HG02588 (cell line): ENCODE measurements around the gene ZFAND4.
A peak's percentile ranks its signal among the peaks of the same experiment; 100 is the strongest.
"Not testable (repeated sequence)": the region's sequence is repeated elsewhere in the genome, so short reads cannot be mapped to it uniquely, and the experiment has no call there.

Experiments
- ATAC-seq: cut with Tn5 transposase; IDR thresholded peaks from one replicate; pipeline ENCODE4 v1.9.1; 2021; ENCODE audit warnings: mild to moderate bottlenecking, moderate library complexity; ENCODE audit not compliant: unreplicated experiment

ZFAND4 gene

DNA sequence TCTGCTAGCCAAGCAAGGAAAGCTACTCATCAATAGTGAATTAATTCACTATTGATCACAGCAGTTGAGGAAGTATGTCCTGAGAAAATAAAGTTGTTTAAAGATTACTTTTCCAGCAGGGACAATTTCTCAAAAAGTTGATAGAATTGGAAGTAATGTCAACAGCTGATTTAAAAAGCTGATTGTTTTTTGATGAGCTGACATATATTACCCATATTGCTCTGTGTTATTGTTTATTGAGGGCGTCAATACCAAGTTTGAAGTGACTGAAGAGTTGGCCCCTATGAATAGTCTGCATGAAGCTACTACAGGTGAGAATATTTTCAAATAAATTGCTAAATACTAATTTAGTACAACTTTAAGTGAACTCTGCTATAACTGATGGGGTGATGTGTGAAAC, 28.0 kb downstream of the ZFAND4 start:
- ATAC-seq = no peak

DNA sequence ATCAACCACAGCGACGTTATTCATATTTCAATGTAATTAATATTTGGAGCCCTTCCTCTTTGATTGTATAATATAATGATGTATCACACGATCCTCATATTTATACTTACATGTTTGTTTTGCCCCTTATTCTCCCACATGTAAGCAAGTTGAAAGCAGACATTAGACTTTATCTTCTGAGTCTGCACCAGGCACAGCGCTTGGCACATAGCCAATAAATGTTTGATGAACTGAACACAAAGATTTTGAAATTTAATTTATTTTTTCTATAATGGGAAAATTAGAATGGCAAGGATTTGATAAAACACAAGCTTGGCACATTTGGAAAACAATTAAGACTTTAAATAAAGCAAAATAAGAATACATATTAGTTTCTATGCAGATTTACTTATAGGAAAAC, 31.6 kb downstream of the ZFAND4 start:
- ATAC-seq = no peak

DNA sequence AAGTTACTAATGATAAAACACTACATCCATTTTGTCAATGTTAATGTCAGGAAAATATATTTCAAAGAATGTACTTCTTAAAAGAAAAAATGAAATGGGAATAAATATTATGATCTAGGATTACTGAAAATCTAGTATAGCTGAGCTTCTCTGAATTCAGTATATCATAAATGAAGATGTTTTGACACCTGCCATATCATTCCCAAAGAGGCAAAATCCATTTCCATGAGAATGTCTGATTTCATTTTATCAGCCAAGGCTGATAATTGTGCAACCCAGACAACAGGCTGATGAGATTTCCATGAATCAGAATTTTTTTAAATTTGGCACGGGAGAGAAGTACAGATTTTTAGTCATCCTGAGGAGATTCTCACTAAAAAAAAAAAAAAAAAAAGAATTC, 32.5 kb downstream of the ZFAND4 start:
- no peak for ATAC-seq

DNA sequence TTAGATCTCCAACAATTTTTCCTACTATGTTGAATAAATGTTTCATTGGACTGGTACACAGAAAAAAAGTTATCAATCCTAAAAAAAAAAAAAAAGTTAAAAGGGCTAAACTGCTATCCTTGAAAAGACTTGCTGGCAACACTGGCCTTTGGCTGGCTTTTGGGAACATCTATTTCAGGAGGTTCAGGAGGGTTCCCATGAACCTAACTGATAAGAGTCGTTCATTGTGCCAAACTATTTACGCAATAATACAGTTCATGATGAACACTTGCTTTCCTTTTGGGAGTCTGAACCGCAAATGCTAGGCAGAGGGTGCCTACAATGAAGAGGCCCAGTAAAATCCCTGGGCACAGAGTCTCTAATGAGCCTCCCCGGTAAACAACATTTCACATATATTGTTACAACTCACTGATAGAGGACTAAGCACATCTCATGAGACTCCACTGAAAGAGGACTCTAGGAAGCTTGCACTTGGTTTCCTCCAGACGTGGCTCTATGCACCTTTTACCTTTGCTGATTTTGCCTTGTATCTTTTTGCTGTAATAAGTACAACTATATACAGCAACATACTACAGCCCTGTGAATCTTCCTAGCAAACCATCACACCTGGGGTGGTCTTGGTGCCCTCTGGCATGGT, 45.0 kb downstream of the ZFAND4 start:
- ATAC-seq = no peak

DNA sequence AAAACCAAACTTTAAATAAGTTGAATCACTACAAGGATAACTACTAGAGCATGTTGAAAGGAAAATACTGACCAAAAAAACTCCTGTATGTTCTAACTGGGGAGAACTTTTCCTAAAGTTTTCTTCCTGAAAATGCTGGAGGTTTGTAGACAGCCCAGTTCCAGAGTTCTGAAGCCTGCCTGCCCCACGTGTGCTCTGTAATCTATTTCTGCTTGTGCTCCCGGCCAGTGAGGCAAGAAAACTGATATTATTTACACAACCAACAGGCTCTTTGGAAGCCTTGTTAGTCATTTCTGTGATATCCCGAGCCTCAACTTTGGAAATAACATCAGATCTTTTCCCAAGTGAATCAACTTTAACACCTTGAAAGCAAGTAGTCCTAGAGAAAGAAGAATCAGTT, 46.7 kb downstream of the ZFAND4 start:
- ATAC-seq = no peak

DNA sequence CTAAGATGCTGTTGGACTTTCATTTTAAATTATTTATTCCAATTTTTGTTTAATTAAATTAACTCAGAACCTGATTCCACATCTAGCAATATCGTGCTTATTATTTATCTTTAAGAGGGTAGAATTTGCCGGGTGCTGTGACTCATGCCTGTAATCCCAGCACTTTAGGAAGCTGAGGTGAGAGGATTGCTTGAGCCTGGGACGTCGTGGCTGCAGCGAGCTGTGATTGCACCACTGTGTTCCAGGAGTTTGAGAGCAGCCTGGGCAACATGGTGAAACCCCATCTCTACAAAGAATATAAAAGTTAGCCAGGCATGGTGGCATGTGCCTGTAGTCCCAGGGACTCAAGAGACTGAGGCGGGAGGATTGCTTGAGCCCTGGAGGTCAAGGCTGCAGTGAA, 47.8 kb downstream of the ZFAND4 start:
- no peak for ATAC-seq

DNA sequence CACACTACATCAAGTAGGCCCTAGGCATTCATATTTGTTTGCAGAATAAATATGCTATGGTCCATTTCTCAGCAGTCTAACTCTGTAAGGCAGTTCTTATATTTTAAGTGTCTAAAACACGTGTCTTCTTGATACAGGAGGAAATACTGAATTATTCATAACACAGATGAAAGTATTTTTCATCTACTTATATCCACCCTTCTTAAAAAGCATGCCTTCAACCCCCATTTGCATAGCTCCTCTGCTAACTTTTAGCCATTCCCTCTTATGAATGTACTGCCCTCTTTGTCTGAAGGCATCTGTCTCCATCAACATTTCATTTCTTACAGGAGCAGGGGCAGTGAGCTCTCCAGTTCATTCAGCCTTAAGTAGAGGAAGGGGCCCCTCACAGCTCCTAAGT, 57.7 kb downstream of the ZFAND4 start:
- ATAC-seq = no peak

DNA sequence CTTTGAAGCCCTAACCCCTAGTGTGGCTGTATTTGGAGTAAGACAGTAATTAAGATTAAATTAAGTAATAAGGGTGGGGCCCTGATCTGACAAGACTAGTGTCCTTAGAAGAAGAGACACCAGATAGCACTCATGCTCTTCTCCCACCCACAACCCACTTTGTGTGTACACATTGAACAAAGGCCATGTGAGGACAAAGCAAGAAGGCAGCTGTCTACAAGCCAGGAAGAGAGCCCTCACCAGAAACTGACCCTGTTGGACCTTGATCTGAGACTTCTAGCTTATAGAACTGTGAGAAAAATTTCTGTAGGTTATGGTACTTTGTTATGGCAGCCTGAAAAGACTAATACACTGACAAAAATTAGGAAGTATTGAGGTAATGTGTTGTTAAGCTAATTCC, 59.8 kb downstream of the ZFAND4 start:
- ATAC-seq = no peak

DNA sequence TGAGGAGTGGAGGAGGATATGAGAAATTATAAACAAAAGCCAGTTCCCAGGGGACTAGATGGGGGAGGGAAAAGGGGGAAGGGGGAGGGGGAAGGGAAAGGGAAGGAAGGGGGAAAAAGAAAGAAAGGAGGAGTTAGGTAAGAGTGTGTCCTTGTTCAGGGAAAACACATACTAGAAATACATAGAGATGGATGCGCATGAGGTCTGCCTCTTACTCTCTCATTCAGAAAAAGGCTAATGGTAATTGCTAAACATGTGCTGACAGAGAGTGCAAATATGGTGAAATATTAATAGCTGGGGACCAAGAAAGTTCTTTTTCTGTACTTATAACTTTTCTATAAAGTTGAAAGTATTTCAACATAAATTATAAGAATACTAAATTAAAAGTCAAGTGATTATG, 64.5 kb downstream of the ZFAND4 start:
- ATAC-seq = no peak

DNA sequence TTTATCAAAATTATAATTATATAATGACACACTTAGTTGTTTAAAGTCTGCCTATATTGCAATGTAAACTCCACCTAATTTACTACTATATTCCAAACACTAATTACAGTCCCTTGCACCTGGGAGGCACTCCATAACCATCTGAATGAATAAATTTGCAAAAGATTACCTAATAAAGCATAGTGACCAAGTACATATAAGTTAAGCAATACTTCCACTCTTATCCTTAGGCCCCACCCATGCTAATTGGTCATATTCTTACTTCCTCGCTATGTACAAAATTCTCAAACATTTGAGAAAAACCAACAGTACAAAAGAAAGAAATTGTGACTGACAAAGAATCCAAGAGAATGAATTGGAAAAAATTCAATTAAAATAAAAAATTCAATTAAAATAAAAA, 65.3 kb downstream of the ZFAND4 start:
- ATAC-seq = no peak

DNA sequence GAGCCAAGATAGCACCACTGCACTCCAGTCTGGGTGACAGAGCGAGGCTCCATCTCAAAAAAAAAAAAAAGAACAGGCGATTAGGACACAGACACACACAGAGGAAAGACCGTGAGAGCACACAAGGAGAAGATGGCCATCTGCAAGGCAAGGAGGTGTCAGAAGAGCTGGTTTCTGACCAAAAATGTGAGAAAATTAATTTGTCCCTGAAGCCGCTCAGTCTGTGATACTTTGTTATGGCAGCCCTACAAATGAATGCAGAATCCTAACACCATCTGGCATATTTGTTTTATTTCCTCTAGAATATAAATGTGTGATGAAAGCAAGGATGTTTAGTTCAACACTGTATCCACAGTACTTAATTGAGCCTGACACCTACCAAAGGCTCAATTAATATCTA, 69.7 kb downstream of the ZFAND4 start:
- ATAC-seq = no peak

DNA sequence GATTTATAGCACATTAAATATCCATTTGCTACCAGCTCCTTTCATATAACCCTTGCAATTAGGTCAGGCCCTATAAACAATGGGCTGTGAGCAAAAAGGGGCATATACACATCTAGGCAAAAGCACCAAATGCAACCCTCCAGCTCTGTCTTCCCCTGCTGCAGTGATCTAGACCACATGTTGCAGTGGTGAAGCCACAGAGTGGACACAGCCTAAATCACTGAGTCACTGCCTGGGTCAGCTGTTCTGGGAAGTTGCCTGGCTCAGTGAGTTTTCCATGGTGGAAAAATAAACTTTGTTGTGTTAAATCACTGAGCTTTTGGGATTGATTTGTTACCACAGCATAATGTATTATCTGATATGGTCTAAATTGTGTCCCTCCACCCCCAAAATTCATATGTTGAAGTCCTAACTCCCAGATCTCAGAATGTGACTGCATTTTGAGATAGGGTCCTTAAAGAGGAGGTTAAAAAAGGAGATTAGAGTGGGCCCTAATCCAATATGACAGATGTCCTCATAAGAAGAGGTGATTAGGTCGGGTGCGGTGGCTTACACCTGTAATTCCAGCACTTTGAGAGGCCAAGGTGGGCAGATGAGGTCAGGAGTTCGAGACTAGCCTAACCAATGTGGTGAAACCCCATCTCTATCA, 70.4 kb downstream of the ZFAND4 start:
- no peak for ATAC-seq

DNA sequence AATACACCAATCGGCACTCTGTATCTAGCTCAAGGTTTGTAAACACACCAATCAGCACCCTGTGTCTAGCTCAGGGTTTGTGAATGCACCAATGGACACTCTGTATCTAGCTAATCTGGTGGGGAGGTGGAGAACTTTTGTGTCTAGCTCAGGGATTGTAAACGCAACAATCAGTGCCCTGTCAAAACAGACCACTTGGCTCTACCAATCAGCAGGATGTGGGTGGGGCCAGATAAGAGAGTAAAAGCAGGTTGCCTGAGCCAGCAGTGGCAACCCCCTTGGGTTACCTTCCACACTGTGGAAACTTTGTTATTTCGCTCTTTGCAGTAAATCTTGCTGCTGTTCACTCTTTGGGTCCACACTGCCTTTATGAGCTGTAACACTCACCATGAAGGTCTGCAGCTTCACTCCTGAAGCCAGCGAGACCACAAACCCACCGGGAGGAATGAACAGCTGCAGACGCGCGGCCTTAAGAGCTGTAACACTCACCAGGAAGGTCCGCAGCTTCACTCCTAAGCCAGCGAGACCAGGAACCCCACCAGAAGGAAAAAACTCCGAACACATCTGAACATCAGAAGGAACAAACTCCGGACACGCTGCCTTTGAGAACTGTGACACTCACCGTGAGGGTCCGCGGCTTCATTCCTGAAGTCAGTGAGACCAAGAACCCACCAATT, 71.2 kb downstream of the ZFAND4 start:
- ATAC-seq = not testable (repeated sequence)

DNA sequence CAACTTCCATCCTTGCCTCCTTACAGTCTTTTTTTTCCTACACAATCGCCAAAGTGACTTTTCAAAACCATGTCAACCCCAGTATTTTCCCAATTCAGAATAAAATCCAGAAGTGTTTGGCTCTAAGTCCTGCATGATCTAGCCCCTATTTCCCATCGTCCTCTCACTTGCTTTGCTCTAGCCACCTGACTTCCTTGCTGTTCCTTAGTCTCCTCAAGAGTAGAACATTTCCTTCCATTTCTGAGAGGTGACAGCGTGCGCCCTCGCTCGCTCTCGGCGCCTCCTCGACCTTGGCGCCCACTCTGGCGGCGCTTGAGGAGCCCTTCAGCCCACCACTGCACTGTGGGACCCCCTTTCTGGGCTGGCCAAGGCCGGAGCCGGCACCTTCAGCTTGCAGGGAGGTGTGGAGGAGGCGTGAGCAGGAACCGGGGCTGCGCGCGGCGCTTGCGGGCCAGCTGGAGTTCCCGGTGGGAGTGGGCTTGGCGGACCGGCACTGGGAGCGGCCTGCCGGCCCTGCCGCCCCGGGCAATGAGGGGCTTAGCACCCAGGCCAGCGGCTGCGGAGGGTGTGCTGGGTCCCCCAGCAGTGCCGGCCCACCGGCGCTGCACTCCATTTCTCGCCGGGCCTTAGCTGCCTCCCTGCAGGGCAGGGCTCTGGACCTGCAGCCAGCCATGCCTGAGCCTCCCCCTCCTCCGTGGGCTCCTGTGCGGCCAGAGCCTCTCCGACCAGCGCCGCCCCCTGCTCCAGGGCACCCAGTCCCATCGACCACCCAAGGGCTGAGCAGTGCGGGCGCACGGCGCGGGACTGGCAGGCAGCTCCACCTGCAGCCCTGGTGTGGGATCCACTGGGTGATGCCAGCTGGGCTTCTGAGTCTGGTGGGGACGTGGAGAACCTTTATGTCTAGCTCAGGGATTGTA, 72.0 kb downstream of the ZFAND4 start:
- not testable (repeated sequence) for ATAC-seq

DNA sequence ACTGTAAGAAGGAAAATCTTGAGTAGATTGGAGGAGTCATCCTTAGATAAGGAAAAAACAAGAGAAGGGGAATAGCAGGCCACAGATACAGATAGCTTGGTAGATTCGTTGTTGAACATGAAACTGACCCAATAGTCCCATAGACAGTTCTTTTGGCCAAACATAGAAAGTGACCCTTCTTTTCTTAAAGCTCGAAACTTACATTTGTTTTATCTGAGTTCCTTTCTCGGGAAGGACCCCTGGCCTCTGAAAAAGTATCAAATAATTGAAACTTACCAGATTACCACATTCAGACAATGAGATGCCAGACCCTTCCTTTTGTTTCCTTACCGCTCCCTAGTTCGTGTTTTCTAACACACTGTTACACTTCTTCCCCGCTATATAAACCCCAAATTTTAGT, 72.9 kb downstream of the ZFAND4 start:
- ATAC-seq = no peak

DNA sequence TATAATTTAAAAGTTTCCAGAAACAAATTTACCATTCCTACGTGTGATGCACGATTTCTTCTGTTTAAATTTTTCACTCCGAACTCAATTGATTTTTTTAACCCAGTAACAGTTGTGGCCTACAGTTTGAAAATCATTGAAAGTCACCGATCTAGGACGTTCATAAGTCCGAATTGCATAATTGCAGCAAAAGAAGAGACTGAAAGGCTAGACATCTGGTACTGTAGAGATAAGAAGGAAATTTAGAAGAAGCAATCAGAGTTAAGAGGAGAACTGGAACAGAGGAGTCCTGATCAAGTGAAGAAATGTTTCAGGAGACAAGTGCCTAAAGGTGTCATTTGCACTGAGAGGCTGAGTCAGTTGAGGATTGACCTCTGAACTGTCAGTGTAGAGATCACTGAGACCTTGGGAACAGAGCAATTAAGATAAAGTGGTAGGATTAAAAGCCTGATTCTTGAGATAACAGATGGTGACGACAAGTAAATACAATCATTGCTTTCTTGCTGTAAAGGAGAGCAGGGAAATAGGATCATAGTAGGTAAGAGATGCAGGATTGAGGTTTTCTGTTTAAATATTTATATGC, 73.5 kb downstream of the ZFAND4 start:
- no peak for ATAC-seq

DNA sequence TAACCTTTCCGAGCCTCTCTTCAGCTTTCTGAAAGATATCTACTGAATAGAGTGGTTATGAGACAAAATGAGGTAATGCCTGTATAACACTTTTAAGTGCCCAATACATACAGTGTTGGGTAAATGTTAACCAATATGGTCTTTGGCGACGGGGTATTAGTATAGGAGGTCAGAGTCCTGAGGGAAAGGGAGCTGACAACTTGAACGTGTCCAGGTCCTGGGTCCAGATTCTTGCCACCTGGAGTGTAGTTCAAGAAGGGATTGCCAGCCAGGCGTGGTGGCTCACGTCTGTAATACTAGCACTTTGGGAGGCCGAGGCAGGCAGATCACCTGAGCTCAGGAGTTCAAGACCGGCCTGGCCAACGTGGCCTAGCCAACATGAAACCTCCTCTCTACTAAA, 76.0 kb downstream of the ZFAND4 start:
- no peak for ATAC-seq

DNA sequence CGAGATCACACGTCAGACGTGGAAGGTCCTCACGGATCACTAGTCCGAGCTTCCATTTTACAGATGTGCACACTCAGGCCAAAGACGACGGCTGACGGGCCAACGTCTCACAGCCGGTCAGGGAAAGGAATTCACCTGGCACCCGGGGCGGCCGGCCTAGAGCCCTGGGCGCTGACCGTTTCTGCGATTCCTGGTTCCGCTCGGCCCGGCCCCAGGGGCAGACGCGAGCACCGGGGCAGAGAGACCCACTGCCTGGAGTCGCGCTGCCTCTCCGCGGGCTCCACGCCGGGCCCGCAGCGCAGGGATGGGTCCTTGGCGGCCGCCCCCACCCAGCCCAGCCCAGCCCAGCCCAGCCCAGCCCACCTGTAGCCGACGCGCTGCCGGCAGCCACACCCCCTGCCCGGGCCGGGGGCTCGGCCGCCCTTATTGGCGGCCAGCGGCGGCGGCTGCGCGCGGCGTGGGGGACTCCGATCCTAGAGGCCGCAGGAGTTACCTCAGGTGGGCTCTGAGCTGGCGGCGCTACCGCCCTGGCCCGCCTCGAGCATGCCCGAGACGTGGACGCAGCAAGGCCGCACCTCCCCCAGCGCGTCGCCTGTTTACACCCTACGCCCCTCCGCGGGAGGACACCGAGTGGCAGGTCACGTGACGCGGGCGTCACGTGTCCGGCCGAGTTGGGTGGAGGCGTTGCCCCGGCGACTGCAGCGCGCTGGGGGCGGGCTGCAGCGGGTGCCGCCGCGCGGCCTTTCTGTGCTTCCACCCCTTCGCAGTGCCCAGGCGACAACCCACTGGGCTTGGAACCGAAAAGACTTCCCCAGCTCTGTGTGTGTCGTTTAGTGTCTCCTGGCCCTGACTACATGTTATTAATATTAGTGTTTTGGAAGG, 78.1 kb downstream of the ZFAND4 start:
- ATAC-seq = peak; percentile 92

DNA sequence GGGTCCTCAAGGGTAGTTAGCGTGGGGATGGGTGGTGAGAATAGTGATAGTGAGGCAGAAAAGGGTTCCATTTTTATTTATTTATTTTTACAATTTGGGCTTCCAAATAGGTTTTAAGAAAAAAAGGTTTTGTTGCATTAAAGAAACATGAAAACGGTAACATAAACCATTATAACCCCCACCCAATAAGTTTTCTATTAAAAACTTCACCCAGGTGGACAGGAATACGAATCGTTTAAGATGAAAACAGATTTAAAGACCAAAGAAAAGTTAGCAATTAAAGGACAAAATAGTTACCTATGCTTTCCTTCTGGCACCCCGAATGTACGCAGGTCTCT, 78.7 kb downstream of the ZFAND4 start:
- no peak for ATAC-seq

DNA sequence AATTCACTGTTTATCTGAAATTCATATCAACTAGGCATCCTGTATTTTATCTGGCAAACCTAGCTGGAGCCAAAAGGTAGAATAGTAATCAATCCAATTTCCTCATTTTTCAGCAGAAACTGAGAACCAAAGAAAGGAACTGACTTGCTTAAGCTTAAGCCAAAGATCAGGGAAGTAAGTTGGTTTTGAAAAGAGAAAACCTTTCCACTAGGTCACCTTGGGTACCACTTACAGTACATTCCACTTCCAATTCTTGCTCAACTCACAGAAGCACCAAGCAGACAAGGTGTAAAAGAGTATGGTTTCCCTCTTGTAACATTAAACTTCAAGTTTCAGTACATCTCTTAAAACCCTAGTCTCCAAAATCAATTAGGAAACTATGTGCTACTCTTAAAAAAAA, 79.6 kb downstream of the ZFAND4 start:
- ATAC-seq = no peak
